ENCODE measurements around the gene EXD3. TPM values are rescaled to one million over a fixed set of nuclear protein-coding genes. Genes with fewer than 3 reads are reported as not detected.

EXD3 gene
- total and polyA plus RNA-seq, 2 of the 13 experiments (the other 11 are each of a cell fraction or from before 2014, with no cell fraction given) = 2.7 to 4.8 TPM

DNA sequence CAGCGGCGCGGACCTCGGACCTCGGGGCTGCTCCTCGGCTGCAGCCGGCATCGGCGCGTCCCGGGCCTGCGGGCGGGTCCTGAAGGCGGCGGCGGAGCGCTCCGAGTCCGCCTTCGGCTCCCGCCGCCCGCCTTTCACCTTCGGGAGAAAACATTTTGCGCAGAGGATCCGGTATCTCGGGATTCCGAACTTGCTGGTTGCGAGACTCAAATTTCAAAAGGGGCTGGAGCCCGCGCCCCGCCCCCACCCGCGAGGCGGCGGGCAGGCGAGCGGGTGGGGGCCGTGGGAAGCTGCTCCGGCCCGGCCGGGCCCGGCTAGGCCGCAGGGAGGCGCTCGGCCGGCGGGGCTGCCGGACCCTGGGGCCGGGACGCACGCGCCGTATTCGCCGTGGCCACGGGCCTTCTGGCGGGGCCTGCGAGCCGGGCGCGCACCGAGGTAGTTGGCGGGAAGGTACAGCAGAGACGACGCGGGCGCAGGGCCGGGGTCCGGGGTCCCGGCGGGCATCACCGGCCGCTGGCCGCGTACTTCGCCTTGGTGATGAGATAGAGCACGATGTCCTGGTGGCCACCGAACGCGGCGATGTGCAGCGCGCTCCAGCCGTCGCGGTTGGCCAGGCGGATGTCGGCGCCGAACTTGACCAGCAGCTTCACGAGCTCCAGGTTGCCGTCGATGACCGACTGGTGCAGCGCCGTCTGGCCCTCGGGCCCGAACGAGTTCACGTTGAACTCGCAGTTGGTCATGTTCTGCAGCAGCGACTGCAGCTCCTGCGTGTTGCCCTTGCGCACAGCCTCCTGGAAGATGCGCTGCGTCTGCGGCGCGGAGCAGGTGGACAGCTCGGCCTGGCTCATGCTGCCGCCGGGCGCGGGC is 121.6 kb downstream of the EXD3 start (continued):
- no peak for TF ChIP-seq NR1H2 (CRISPR knock-in tag; IDR thresholded peaks at IDR 0.05; ENCODE audit: borderline replicate concordance, low read depth)
- 0 out of 2 replicates have a peak, but pooled peaks have one; percentile 52 for TF ChIP-seq NFKB2 (CRISPR knock-in tag; IDR thresholded peaks at IDR 0.05; ENCODE audit: borderline replicate concordance)
- no peak for TF ChIP-seq SMC3 (IDR thresholded peaks at IDR 0.05; ENCODE audit: low read length)
- TF ChIP-seq, protein P1, sequence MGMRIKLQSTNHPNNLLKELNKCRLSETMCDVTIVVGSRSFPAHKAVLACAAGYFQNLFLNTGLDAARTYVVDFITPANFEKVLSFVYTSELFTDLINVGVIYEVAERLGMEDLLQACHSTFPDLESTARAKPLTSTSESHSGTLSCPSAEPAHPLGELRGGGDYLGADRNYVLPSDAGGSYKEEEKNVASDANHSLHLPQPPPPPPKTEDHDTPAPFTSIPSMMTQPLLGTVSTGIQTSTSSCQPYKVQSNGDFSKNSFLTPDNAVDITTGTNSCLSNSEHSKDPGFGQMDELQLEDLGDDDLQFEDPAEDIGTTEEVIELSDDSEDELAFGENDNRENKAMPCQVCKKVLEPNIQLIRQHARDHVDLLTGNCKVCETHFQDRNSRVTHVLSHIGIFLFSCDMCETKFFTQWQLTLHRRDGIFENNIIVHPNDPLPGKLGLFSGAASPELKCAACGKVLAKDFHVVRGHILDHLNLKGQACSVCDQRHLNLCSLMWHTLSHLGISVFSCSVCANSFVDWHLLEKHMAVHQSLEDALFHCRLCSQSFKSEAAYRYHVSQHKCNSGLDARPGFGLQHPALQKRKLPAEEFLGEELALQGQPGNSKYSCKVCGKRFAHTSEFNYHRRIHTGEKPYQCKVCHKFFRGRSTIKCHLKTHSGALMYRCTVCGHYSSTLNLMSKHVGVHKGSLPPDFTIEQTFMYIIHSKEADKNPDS (CRISPR knock-in tag; IDR thresholded peaks at IDR 0.05) = no peak
- no peak for TF ChIP-seq CENPX (CRISPR knock-in tag; IDR thresholded peaks at IDR 0.05)
- 0 out of 2 replicates have a peak, but pooled peaks have one; percentile 17 for TF ChIP-seq BCL6 (CRISPR knock-in tag; IDR thresholded peaks at IDR 0.05)
- no peak for TF ChIP-seq HMG20B (CRISPR knock-in tag; conservative IDR thresholded peaks at IDR 0.05)
- TF ChIP-seq HNRNPK (IDR thresholded peaks at IDR 0.05; ENCODE audit: low read depth, low read length, poor library complexity, severe bottlenecking) = no peak
- no peak for TF ChIP-seq SAFB2 (CRISPR knock-in tag; IDR thresholded peaks at IDR 0.05; ENCODE audit: borderline replicate concordance, low read depth)
- no peak for TF ChIP-seq SOX13 (IDR thresholded peaks at IDR 0.05)
- TF ChIP-seq SOX13 (CRISPR knock-in tag; conservative IDR thresholded peaks at IDR 0.05 in 1 of 2, IDR thresholded peaks at IDR 0.05 in 1 of 2) = peak in 1 of 2 experiments; percentile 43; a peak in 2 of 4 replicates
- TF ChIP-seq ZNF639 (CRISPR knock-in tag; conservative IDR thresholded peaks at IDR 0.05) = no peak
- TF ChIP-seq SRSF4 (IDR thresholded peaks at IDR 0.05; ENCODE audit: low read depth, low read length, poor library complexity, severe bottlenecking) = no peak
- no peak for TF ChIP-seq ZMYM4 (CRISPR knock-in tag; IDR thresholded peaks at IDR 0.05)
- TF ChIP-seq BCL3 (CRISPR knock-in tag; IDR thresholded peaks at IDR 0.05) = 0 out of 2 replicates have a peak, but pooled peaks have one; percentile 26
- TF ChIP-seq SMYD3 (CRISPR knock-in tag; IDR thresholded peaks at IDR 0.05) = no peak
- no peak for TF ChIP-seq ZEB1 (IDR thresholded peaks at IDR 0.05; ENCODE audit: insufficient replicate concordance, low read depth)
- no peak for TF ChIP-seq ARHGAP35 (CRISPR knock-in tag; IDR thresholded peaks at IDR 0.05; ENCODE audit: borderline replicate concordance)
- no peak for TF ChIP-seq TMF1 (CRISPR knock-in tag; IDR thresholded peaks at IDR 0.05; ENCODE audit: low read depth)
- no peak for TF ChIP-seq ZNF260 (CRISPR knock-in tag; IDR thresholded peaks at IDR 0.05; ENCODE audit: borderline replicate concordance, low read depth)
- TF ChIP-seq USF2 (IDR thresholded peaks at IDR 0.05; ENCODE audit: low read depth, low read length) = no peak
- no peak for TF ChIP-seq USF2 (CRISPR knock-in tag; IDR thresholded peaks at IDR 0.05; ENCODE audit: borderline replicate concordance)
